Activated CD8-positive, alpha-beta memory T cell treated with anti-CD3 and anti-CD28 coated beads, Interleukin-2, amount 10 ng/mL, durations not matched to agents 7 days and 5 days (primary cell): ENCODE measurements around the gene IL5RA. TPM values are rescaled to one million over a fixed set of nuclear protein-coding genes. Genes with fewer than 3 reads are reported as not detected.

ENCODE experiments used
- total RNA-seq, 2 experiments: library from RNA; stranded (reverse); gene quantifications; one replicate each; pipeline ENCODE4 v1.2.3, GENCODE V29; 2021

IL5RA gene
- total RNA-seq, 2 experiments from 2014 or later: not detected

Other genes starting within 250 kb of the IL5RA start
- 10 to 100 TPM; 35.0 to 39.6 TPM for gene TRNT1, start 16.6 kb upstream of the IL5RA start, total RNA-seq
- 10 to 100 TPM; 39.8 to 42.5 TPM for gene CRBN, start 69.3 kb upstream of the IL5RA start, total RNA-seq